ENCODE measurements around the gene ATXN7.

DNA sequence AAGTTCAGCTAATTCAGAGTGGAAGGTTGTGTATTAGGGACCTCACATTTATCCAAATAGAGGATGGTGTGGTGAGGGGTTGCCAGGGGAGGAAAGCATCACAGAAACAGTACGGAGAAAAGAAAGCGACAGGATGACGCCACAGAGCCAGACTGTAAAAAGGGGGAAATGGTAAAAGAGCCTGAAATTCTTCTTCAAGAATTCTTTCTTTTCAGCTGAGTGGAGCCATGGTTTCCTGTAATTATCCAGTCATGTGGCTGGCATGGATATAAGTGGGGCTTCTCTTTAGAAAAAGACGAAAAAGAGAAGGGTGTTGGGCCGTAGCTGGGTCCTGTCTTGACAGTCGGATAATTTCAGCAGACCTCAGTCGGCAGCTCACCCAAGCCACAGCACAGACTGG, 184.1 kb downstream of the ATXN7 start:
- no peak for TF ChIP-seq POLR2A (IDR thresholded peaks at IDR 0.05)
- TF ChIP-seq, protein P1, sequence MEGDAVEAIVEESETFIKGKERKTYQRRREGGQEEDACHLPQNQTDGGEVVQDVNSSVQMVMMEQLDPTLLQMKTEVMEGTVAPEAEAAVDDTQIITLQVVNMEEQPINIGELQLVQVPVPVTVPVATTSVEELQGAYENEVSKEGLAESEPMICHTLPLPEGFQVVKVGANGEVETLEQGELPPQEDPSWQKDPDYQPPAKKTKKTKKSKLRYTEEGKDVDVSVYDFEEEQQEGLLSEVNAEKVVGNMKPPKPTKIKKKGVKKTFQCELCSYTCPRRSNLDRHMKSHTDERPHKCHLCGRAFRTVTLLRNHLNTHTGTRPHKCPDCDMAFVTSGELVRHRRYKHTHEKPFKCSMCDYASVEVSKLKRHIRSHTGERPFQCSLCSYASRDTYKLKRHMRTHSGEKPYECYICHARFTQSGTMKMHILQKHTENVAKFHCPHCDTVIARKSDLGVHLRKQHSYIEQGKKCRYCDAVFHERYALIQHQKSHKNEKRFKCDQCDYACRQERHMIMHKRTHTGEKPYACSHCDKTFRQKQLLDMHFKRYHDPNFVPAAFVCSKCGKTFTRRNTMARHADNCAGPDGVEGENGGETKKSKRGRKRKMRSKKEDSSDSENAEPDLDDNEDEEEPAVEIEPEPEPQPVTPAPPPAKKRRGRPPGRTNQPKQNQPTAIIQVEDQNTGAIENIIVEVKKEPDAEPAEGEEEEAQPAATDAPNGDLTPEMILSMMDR (IDR thresholded peaks at IDR 0.05): no peak

Measured in Peyer's patch (tissue), 4 donors.